K562 (cell line): Measurements from ENCODE around the gene MAP3K7. TPM values are rescaled to one million over a fixed set of nuclear protein-coding genes. Genes with fewer than 3 reads are reported as not detected.

Experiments used
- CBFA2T3 ChIP-seq: fragments of 450-650 bp; IDR thresholded peaks from 2 replicates; pipeline ENCODE4 v1.6.1; 2017
- DACH1 ChIP-seq: fragments of 450-650 bp; IDR thresholded peaks from 2 replicates; pipeline ENCODE4 v1.6.1; 2018; ENCODE audit not compliant: partially characterized antibody
- FOXJ2 ChIP-seq: fragments of 200-800 bp; sonication (Bioruptor generic); IDR thresholded peaks from 2 replicates; pipeline ENCODE4 v1.6.1; 2016; ENCODE audit warnings: missing genetic modification characterization, missing compliant biosample characterization
- FOXK1 ChIP-seq: sonication (generic); formaldehyde crosslinking; IDR thresholded peaks from 2 replicates; pipeline ENCODE4 v1.8.0; 2022; ENCODE audit warnings: missing genetic modification reagents, mild to moderate bottlenecking, borderline replicate concordance
- HNRNPLL ChIP-seq: fragments of 200-400 bp; formaldehyde crosslinking; IDR thresholded peaks from 2 replicates; pipeline ENCODE4 v1.6.1; 2017; ENCODE audit warnings: low read length, low read depth, mild to moderate bottlenecking; ENCODE audit not compliant: poor library complexity, severe bottlenecking
- HSF4 ChIP-seq: fragments of 250-450 bp; sonication (Bioruptor Pico); IDR thresholded peaks from 2 replicates; pipeline ENCODE4 v2.1.2; 2022; ENCODE audit warnings: mild to moderate bottlenecking, moderate library complexity, borderline replicate concordance
- NEUROD1 ChIP-seq: fragments of 150-350 bp; IDR thresholded peaks from 2 replicates; pipeline ENCODE4 v1.6.1; 2014; ENCODE audit warnings: borderline replicate concordance, low read length, low read depth; ENCODE audit not compliant: partially characterized antibody
- NFXL1 ChIP-seq: fragments of 450-650 bp; formaldehyde crosslinking; IDR thresholded peaks from 2 replicates; pipeline ENCODE4 v1.4.0; 2021; ENCODE audit warnings: mild to moderate bottlenecking
- NUFIP1 ChIP-seq: fragments of 450-650 bp; IDR thresholded peaks from 2 replicates; pipeline ENCODE4 v1.6.1; 2018; ENCODE audit not compliant: partially characterized antibody
- RAD21 ChIP-seq, 2 experiments: fragments of 250-450 bp in 1 of 2; fragments of 450-650 bp in 1 of 2; sonication (Bioruptor Pico) in 1 of 2; formaldehyde crosslinking in 1 of 2; IDR thresholded peaks in 1 of 2; conservative IDR thresholded peaks in 1 of 2; 2 replicates each; pipeline versions ENCODE4 v1.4.0 to v1.8.0; 2020 to 2022; ENCODE audit warnings: mild to moderate bottlenecking in 2 of 2, moderate library complexity in 1 of 2
- RBM39 ChIP-seq: fragments of 200-400 bp; formaldehyde crosslinking; optimal IDR thresholded peaks from 2 replicates; pipeline ENCODE3; 2018; ENCODE audit warnings: low read depth, low read length
- RFX1 ChIP-seq: fragments of 450-650 bp; IDR thresholded peaks from 2 replicates; pipeline ENCODE4 v1.6.1; 2016; ENCODE audit warnings: mild to moderate bottlenecking, moderate library complexity
- SLC30A9 ChIP-seq: fragments of 250-450 bp; sonication (Bioruptor Pico); IDR thresholded peaks from 2 replicates; pipeline ENCODE4 v1.8.0; 2022; ENCODE audit warnings: mild to moderate bottlenecking, moderate library complexity
- SUPT5H ChIP-seq: fragments of 450-650 bp; IDR thresholded peaks from 2 replicates; pipeline ENCODE4 v1.6.1; 2016
- TRIM24 ChIP-seq, 2 experiments: fragments of 450-650 bp; IDR thresholded peaks; 2 replicates each; pipeline ENCODE4 v1.6.1; 2016
- ZC3H11A ChIP-seq: IDR thresholded peaks from 2 replicates; pipeline ENCODE4 v1.6.1; 2012; ENCODE audit warnings: low read depth, low read length, improper control_type of control experiment
- ZNF586 ChIP-seq: fragments of 450-650 bp; formaldehyde crosslinking; conservative IDR thresholded peaks from 2 replicates; pipeline ENCODE4 v1.4.0; 2020; ENCODE audit warnings: mild to moderate bottlenecking, moderate library complexity
- ZNF780A ChIP-seq: fragments of 250-450 bp; sonication (Bioruptor Pico); IDR thresholded peaks from 2 replicates; pipeline ENCODE4 v1.5.0; 2021; ENCODE audit warnings: mild to moderate bottlenecking
- polyA plus RNA-seq, 8 experiments: library from polyadenylated mRNA; depleted of rRNA in 4 of 8; stranded (reverse) in 5 of 8; unstranded in 3 of 8; fragments of >200 nt; fragmentation: Nextera tagmentation in 2 of 8; fragmentation: Illumina TruSeq in 1 of 8; extraction: Ambion mirVana in 2 of 8; extraction: Trizol in 1 of 8; gene quantifications; 2 replicates each; pipeline versions ENCODE4 v1.2.1 to v1.2.3, GENCODE V29; 2011 to 2014; ENCODE audit warnings: inconsistent platforms in 1 of 8, missing spikeins in 1 of 8
- total RNA-seq, 7 experiments: library from RNA; depleted of rRNA in 6 of 7; stranded (reverse); fragments of >200 nt in 6 of 7; fragmentation: Illumina TruSeq in 2 of 7; extraction: Trizol in 2 of 7; gene quantifications; 2 replicates each; pipeline versions ENCODE4 v1.2.1 to v1.2.3, GENCODE V29; 2011 to 2021; ENCODE audit warnings: low replicate concordance in 1 of 7
- TF ChIP-seq, protein P1 (sequence below): fragments of 450-650 bp; formaldehyde crosslinking; conservative IDR thresholded peaks from 2 replicates; pipeline ENCODE4 v1.4.0; 2022; ENCODE audit warnings: mild to moderate bottlenecking, missing genetic modification characterization
- TF ChIP-seq, protein P2 (sequence below): sonication (generic); formaldehyde crosslinking; IDR thresholded peaks from 2 replicates; pipeline ENCODE4 v1.8.1; 2023; ENCODE audit warnings: mild to moderate bottlenecking, missing genetic modification reagents
- TF ChIP-seq, protein P3 (sequence below): fragments of 250-450 bp; sonication (Bioruptor Pico); IDR thresholded peaks from 2 replicates; pipeline ENCODE4 v1.4.0; 2020; ENCODE audit warnings: mild to moderate bottlenecking
- TF ChIP-seq, protein P4 (sequence below): sonication (generic); formaldehyde crosslinking; IDR thresholded peaks from 2 replicates; pipeline ENCODE4 v1.8.1; 2023; ENCODE audit warnings: mild to moderate bottlenecking, missing genetic modification reagents

The MAP3K7 gene
- total and polyA plus RNA-seq, 9 of the 15 experiments (the other 6 are each of a cell fraction or from before 2014, with no cell fraction given): 13.4 to 60.9 (median 34.8) TPM

DNA sequence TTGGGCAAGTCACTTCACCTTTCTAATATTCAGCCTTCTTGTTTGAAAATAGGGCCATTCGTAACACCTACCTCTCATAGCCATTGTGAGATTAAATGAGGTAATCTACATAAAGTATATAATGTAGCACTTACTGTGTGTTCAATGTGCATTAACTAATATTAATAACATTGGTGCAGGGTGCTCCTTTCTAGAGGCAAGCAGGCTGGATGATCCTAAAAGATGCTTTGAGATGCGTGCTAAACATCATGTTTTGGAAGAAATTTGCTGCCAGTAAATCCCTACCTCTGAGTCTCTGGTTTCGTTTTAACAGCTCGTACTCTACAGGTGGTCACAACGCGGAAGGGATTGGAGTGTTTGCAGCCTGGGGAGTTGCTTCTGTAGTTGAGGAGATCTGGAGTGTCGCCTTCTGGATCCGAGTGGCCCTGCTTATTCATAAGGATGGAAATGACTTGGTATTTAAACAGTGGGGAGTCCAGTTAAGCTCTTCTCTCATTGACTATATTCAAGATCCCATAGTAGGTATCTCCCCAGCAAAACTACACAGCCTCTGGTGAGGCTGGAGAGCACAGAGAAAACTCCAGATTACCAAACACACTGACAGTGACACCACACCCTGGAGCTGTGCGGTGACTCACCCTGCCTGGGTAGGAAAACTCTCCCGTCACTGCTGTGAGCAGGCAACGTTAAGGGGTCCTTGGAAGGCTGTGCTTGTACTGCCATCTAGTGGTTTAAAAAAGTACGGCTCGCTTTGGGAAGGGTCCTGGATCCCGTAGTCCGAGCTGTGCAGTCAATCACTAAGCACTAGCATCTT lies 107.9 kb downstream of the MAP3K7 start (continued):
- TF ChIP-seq ZNF586 (CRISPR knock-in tag) (no peak), NUFIP1 (no peak), RAD21 (CRISPR knock-in tag; conservative IDR thresholded peaks at IDR 0.05 in 1 of 2, IDR thresholded peaks at IDR 0.05 in 1 of 2) (peak; percentile 99), ZNF780A (CRISPR knock-in tag) (no peak), SUPT5H (no peak), FOXJ2 (tag) (no peak), NEUROD1 (peak; percentile 71), FOXK1 (no peak), CBFA2T3 (peak; percentile 22; the same call in 1 of the 2 replicates), SLC30A9 (CRISPR knock-in tag) (no peak), NFXL1 (CRISPR knock-in tag) (no peak), ZC3H11A (peak; percentile 34; the same call in 1 of the 2 replicates), DACH1 (no peak), RFX1 (no peak), TRIM24 (IDR thresholded peaks at IDR 0.05) (peak in 1 of 2 experiments; percentile 51; a peak in 2 of 4 replicates), HSF4 (CRISPR knock-in tag) (no peak), HNRNPLL (peak; percentile 45), RBM39 (no peak)
- TF ChIP-seq, protein P1, sequence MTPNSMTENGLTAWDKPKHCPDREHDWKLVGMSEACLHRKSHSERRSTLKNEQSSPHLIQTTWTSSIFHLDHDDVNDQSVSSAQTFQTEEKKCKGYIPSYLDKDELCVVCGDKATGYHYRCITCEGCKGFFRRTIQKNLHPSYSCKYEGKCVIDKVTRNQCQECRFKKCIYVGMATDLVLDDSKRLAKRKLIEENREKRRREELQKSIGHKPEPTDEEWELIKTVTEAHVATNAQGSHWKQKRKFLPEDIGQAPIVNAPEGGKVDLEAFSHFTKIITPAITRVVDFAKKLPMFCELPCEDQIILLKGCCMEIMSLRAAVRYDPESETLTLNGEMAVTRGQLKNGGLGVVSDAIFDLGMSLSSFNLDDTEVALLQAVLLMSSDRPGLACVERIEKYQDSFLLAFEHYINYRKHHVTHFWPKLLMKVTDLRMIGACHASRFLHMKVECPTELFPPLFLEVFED (CRISPR knock-in tag): no peak
- TF ChIP-seq, protein P2, sequence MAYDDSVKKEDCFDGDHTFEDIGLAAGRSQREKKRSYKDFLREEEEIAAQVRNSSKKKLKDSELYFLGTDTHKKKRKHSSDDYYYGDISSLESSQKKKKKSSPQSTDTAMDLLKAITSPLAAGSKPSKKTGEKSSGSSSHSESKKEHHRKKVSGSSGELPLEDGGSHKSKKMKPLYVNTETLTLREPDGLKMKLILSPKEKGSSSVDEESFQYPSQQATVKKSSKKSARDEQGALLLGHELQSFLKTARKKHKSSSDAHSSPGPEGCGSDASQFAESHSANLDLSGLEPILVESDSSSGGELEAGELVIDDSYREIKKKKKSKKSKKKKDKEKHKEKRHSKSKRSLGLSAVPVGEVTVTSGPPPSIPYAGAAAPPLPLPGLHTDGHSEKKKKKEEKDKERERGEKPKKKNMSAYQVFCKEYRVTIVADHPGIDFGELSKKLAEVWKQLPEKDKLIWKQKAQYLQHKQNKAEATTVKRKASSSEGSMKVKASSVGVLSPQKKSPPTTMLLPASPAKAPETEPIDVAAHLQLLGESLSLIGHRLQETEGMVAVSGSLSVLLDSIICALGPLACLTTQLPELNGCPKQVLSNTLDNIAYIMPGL (CRISPR knock-in tag): no peak
- TF ChIP-seq, protein P3, sequence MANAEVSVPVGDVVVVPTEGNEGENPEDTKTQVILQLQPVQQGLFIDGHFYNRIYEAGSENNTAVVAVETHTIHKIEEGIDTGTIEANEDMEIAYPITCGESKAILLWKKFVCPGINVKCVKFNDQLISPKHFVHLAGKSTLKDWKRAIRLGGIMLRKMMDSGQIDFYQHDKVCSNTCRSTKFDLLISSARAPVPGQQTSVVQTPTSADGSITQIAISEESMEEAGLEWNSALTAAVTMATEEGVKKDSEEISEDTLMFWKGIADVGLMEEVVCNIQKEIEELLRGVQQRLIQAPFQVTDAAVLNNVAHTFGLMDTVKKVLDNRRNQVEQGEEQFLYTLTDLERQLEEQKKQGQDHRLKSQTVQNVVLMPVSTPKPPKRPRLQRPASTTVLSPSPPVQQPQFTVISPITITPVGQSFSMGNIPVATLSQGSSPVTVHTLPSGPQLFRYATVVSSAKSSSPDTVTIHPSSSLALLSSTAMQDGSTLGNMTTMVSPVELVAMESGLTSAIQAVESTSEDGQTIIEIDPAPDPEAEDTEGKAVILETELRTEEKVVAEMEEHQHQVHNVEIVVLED: no peak
- TF ChIP-seq, protein P4, sequence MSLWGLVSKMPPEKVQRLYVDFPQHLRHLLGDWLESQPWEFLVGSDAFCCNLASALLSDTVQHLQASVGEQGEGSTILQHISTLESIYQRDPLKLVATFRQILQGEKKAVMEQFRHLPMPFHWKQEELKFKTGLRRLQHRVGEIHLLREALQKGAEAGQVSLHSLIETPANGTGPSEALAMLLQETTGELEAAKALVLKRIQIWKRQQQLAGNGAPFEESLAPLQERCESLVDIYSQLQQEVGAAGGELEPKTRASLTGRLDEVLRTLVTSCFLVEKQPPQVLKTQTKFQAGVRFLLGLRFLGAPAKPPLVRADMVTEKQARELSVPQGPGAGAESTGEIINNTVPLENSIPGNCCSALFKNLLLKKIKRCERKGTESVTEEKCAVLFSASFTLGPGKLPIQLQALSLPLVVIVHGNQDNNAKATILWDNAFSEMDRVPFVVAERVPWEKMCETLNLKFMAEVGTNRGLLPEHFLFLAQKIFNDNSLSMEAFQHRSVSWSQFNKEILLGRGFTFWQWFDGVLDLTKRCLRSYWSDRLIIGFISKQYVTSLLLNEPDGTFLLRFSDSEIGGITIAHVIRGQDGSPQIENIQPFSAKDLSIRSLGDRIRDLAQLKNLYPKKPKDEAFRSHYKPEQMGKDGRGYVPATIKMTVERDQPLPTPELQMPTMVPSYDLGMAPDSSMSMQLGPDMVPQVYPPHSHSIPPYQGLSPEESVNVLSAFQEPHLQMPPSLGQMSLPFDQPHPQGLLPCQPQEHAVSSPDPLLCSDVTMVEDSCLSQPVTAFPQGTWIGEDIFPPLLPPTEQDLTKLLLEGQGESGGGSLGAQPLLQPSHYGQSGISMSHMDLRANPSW (CRISPR knock-in tag): no peak
